GM23338 (cell line): ENCODE data around the gene ELL2. TPM values are rescaled to one million over a fixed set of nuclear protein-coding genes. Genes with fewer than 3 reads are reported as not detected.
A peak's percentile ranks its signal among the peaks of the same experiment; 100 is the strongest.

Experiments used
- ATAC-seq: fragments of 200-7000 bp; cut with Tn5 transposase; 3 replicates; pipeline ENCODE4 v1.9.1; 2020
- DNase-seq: peaks from one replicate; pipeline ENCODE4 v3.0.0-alpha.2; 2015; ENCODE audit warnings: low spot score
- H2AFZ ChIP-seq: fragments of 200-600 bp; sonication (generic); 2 replicates; pipeline ENCODE4 v1.8.0; 2016; ENCODE audit warnings: antibody characterized with exemption, mild to moderate bottlenecking, moderate library complexity
- H3F3A ChIP-seq: fragments of 200-600 bp; sonication (generic); replicated peaks from 2 replicates; pipeline ENCODE4 v1.8.0; 2017; ENCODE audit warnings: antibody characterized with exemption, mixed run types, low read depth
- H3K27ac ChIP-seq: fragments of 200-600 bp; sonication (generic); 2 replicates; pipeline ENCODE4 v1.6.1; 2016; ENCODE audit warnings: low read depth
- H3K27me3 ChIP-seq: fragments of 200-600 bp; sonication (generic); 2 replicates; pipeline ENCODE4 v1.8.0; 2016; ENCODE audit warnings: mild to moderate bottlenecking, mixed run types, moderate library complexity; ENCODE audit not compliant: insufficient read depth
- H3K36me3 ChIP-seq: fragments of 200-600 bp; sonication (generic); 2 replicates; pipeline ENCODE4 v1.8.0; 2016; ENCODE audit warnings: mild to moderate bottlenecking; ENCODE audit not compliant: insufficient read depth
- H3K4me1 ChIP-seq: fragments of 200-600 bp; sonication (generic); 2 replicates; pipeline ENCODE4 v1.8.0; 2016; ENCODE audit warnings: mild to moderate bottlenecking, moderate library complexity; ENCODE audit not compliant: insufficient read depth
- H3K4me2 ChIP-seq: fragments of 200-600 bp; sonication (generic); 2 replicates; pipeline ENCODE4 v1.7.1; 2017; ENCODE audit warnings: mixed run types
- H3K4me3 ChIP-seq: fragments of 200-600 bp; sonication (generic); 2 replicates; pipeline ENCODE4 v1.6.1; 2016; ENCODE audit warnings: mixed run types
- H3K79me2 ChIP-seq: fragments of 200-600 bp; sonication (generic); replicated peaks from 2 replicates; pipeline ENCODE4 v1.8.0; 2017; ENCODE audit warnings: mild to moderate bottlenecking; ENCODE audit not compliant: insufficient read depth
- H3K9me2 ChIP-seq: fragments of 200-600 bp; sonication (generic); 2 replicates; pipeline ENCODE4 v1.8.0; 2017; ENCODE audit not compliant: insufficient read depth
- H4K20me1 ChIP-seq: fragments of 200-600 bp; sonication (generic); replicated peaks from 2 replicates; pipeline ENCODE4 v1.8.0; 2017; ENCODE audit warnings: mild to moderate bottlenecking; ENCODE audit not compliant: insufficient read depth
- H3K27ac Mint-ChIP-seq: 2 replicates; pipeline ENCODE4 v1.8.0; 2020; ENCODE audit warnings: inconsistent platforms, mild to moderate bottlenecking, moderate library complexity, mixed read lengths
- H3K27me3 Mint-ChIP-seq: 3 replicates; pipeline ENCODE4 v1.8.0; 2022; ENCODE audit warnings: low read depth, mild to moderate bottlenecking, moderate library complexity, mixed read lengths, inconsistent platforms; ENCODE audit not compliant: insufficient read depth, poor library complexity
- H3K36me3 Mint-ChIP-seq: 3 replicates; pipeline ENCODE4 v1.8.0; 2021; ENCODE audit warnings: low read depth, mild to moderate bottlenecking, inconsistent platforms, moderate library complexity, mixed read lengths
- H3K4me1 Mint-ChIP-seq: 3 replicates; pipeline ENCODE4 v1.8.0; 2020; ENCODE audit warnings: mild to moderate bottlenecking, inconsistent platforms, mixed read lengths
- H3K4me3 Mint-ChIP-seq: 3 replicates; pipeline ENCODE4 v1.8.0; 2021; ENCODE audit warnings: moderate library complexity, mild to moderate bottlenecking, inconsistent platforms, mixed read lengths
- H3K9me3 Mint-ChIP-seq: 3 replicates; pipeline ENCODE4 v1.8.0; 2020; ENCODE audit warnings: moderate library complexity, mild to moderate bottlenecking, inconsistent platforms, mixed read lengths
- CREB1 ChIP-seq: fragments of 250-450 bp; sonication (Bioruptor Pico); IDR thresholded peaks from 2 replicates; pipeline ENCODE4 v1.5.0; 2020; ENCODE audit warnings: low read depth, mild to moderate bottlenecking, moderate library complexity
- CTCF ChIP-seq, 2 experiments: fragments of 200-600 bp in 1 of 2; sonication (generic) in 1 of 2; conservative IDR thresholded peaks; 2 replicates each; pipeline versions ENCODE4 v1.5.1 to v1.6.1; 2016 to 2017; ENCODE audit warnings: antibody characterized with exemption in 2 of 2, low read depth in 2 of 2, mild to moderate bottlenecking in 2 of 2, moderate library complexity in 1 of 2
- ETS1 ChIP-seq: IDR thresholded peaks from 2 replicates; pipeline ENCODE4 v1.6.1; 2016; ENCODE audit warnings: antibody characterized with exemption
- EZH2 ChIP-seq: fragments of 200-600 bp; sonication (generic); IDR thresholded peaks from one replicate; pipeline ENCODE4 v1.8.0; 2017; ENCODE audit warnings: antibody characterized with exemption, mild to moderate bottlenecking, low read depth; ENCODE audit not compliant: unreplicated experiment
- EZH2phosphoT487 ChIP-seq: fragments of 200-600 bp; sonication (generic); IDR thresholded peaks from one replicate; pipeline ENCODE4 v1.8.1; 2018; ENCODE audit warnings: antibody characterized with exemption; ENCODE audit not compliant: unreplicated experiment
- JUNB ChIP-seq: IDR thresholded peaks from one replicate; pipeline ENCODE4 v1.6.1; 2016; ENCODE audit warnings: antibody characterized with exemption; ENCODE audit not compliant: unreplicated experiment
- NANOG ChIP-seq: IDR thresholded peaks from 2 replicates; pipeline ENCODE4 v1.6.1; 2016; ENCODE audit warnings: antibody characterized with exemption, borderline replicate concordance
- POLR2AphosphoS5 ChIP-seq: IDR thresholded peaks from 2 replicates; pipeline ENCODE4 v1.6.1; 2016; ENCODE audit warnings: antibody characterized with exemption, low read depth
- REST ChIP-seq: IDR thresholded peaks from one replicate; pipeline ENCODE4 v1.6.1; 2018; ENCODE audit warnings: antibody characterized with exemption; ENCODE audit not compliant: unreplicated experiment
- STAT1 ChIP-seq: IDR thresholded peaks from one replicate; pipeline ENCODE4 v1.6.1; 2016; ENCODE audit warnings: antibody characterized with exemption; ENCODE audit not compliant: unreplicated experiment
- ZNF114 ChIP-seq: fragments of 250-450 bp; sonication (Bioruptor Pico); IDR thresholded peaks from 2 replicates; pipeline ENCODE4 v1.5.0; 2020; ENCODE audit warnings: mild to moderate bottlenecking, moderate library complexity
- ZNF331 ChIP-seq: fragments of 250-450 bp; sonication (Bioruptor Pico); IDR thresholded peaks from 2 replicates; pipeline ENCODE4 v1.5.0; 2020; ENCODE audit warnings: low read depth, mild to moderate bottlenecking, moderate library complexity
- ZNF462 ChIP-seq: fragments of 250-450 bp; sonication (Bioruptor Pico); IDR thresholded peaks from 2 replicates; pipeline ENCODE4 v1.5.0; 2020; ENCODE audit warnings: mild to moderate bottlenecking, moderate library complexity
- polyA plus RNA-seq: library from polyadenylated mRNA; unstranded; fragments of >200 nt; fragmentation: Nextera tagmentation; extraction: Ambion mirVana; gene quantifications from 2 replicates; pipeline ENCODE4 v1.2.1, GENCODE V29; 2016
- total RNA-seq: library from RNA; depleted of rRNA; stranded (reverse); fragments of >200 nt; shearing (Covaris generic); gene quantifications from 2 replicates; pipeline ENCODE4 v1.2.3, GENCODE V29; 2014

The ELL2 gene
- total and polyA plus RNA-seq, 2 experiments from 2014 or later = 7.4 to 32.6 TPM

- TF ChIP-seq POLR2AphosphoS5 = no peak
- no peak for TF ChIP-seq EZH2
- TF ChIP-seq ZNF331 = no peak
- TF ChIP-seq STAT1 = no peak
- TF ChIP-seq REST = no peak
- no peak for TF ChIP-seq EZH2phosphoT487
- no peak for TF ChIP-seq JUNB
- TF ChIP-seq ETS1 = no peak
- TF ChIP-seq CREB1 (CRISPR knock-in tag) = no peak
- TF ChIP-seq ZNF114 = no peak
- no peak for TF ChIP-seq NANOG
- no peak for TF ChIP-seq CTCF (conservative IDR thresholded peaks at IDR 0.05; ENCODE audit: low read depth in 2 of 2)
- no peak for TF ChIP-seq ZNF462 (CRISPR knock-in tag)
Measured at GRCh38 chr5:95899006-95899405, 62.6 kb downstream of the ELL2 start.

More at GRCh38 chr5:95899006-95899405, 62.6 kb downstream of the ELL2 start:
- Histone ChIP-seq H3K27ac (no peak overlapping the region), H3K79me2 (no peaks in the 10 kb centered on the region), H3K27me3 (no peaks in the 10 kb centered on the region), H3K9me2 (no peaks in the 10 kb centered on the region), H3K4me1 (peaks cover 24% of the 10 kb centered on the region), H4K20me1 (no peaks in the 10 kb centered on the region), H3K4me2 (no peak overlapping the region), H3K4me3 (no peak overlapping the region), H2AFZ (no peak overlapping the region), H3K36me3 (no peaks in the 10 kb centered on the region), H3F3A (no peaks in the 10 kb centered on the region)
- peaks cover 32% of the 10 kb centered on the region for H3K4me1 Mint-ChIP-seq
- no peaks in the 10 kb centered on the region for H3K9me3 Mint-ChIP-seq
- no peak overlapping the region for H3K4me3 Mint-ChIP-seq
- H3K36me3 Mint-ChIP-seq = peaks cover 4% of the 10 kb centered on the region; the same call in 1 of the 3 replicates
- DNase-seq (no peak), ATAC-seq (no peak)
- H3K27me3 Mint-ChIP-seq = no peaks in the 10 kb centered on the region
- peak overlapping the region; percentile 51; the same call in 1 of the 2 replicates for H3K27ac Mint-ChIP-seq
